Measurements from ENCODE around the gene RORB. TPM values are rescaled to one million over a fixed set of nuclear protein-coding genes. Genes with fewer than 3 reads are reported as not detected.
A peak's percentile ranks its signal among the peaks of the same experiment; 100 is the strongest.

The RORB gene
- total RNA-seq, 1 experiment from 2014 or later = 8.7 TPM

GRCh38 chr9:74576176-74576575 lies 79.0 kb downstream of the RORB start:
- H3K4me1 Mint-ChIP-seq = peaks cover 55% of the 10 kb centered on the region
- H3K36me3 Mint-ChIP-seq = no peaks in the 10 kb centered on the region
- H3K9me3 Mint-ChIP-seq = no peaks in the 10 kb centered on the region
- ATAC-seq (no peak), DNase-seq (ENCODE audit: low spot score) (no peak)
- no peaks in the 10 kb centered on the region for H3K27me3 Mint-ChIP-seq (ENCODE audit: low read depth)
- no peak overlapping the region for H3K27ac Mint-ChIP-seq
- ChIA-PET CTCF (no interaction called here), POLR2A (no interaction called here)
- H3K4me3 Mint-ChIP-seq = no peak overlapping the region
- TF ChIP-seq ZNF425 (CRISPR knock-in tag; conservative IDR thresholded peaks at IDR 0.05) = no peak
- no peak for TF ChIP-seq SMAD3 (CRISPR knock-in tag; IDR thresholded peaks at IDR 0.05; ENCODE audit: borderline replicate concordance)
- no peak for TF ChIP-seq SOX15 (CRISPR knock-in tag; IDR thresholded peaks at IDR 0.05)
- no peak for TF ChIP-seq E2F5 (CRISPR knock-in tag; IDR thresholded peaks at IDR 0.05)
- no peak for TF ChIP-seq ZNF232 (CRISPR knock-in tag; IDR thresholded peaks at IDR 0.05)
- no peak for TF ChIP-seq ARID4B (CRISPR knock-in tag; IDR thresholded peaks at IDR 0.05; ENCODE audit: borderline replicate concordance)
- TF ChIP-seq TCF7 (CRISPR knock-in tag; IDR thresholded peaks at IDR 0.05; ENCODE audit: low read depth) = no peak
- no peak for TF ChIP-seq NFE2L1 (CRISPR knock-in tag; IDR thresholded peaks at IDR 0.05)
- no peak for TF ChIP-seq FOXJ3 (CRISPR knock-in tag; IDR thresholded peaks at IDR 0.05; ENCODE audit: borderline replicate concordance)

- 0 out of 2 replicates have a peak overlapping the region, but pooled peaks have one; percentile 11 for H3K27ac Mint-ChIP-seq
- H3K36me3 Mint-ChIP-seq = no peaks in the 10 kb centered on the region
- CTCF ChIA-PET = no interaction called here
- POLR2A ChIA-PET = no interaction called here
- H3K4me3 Mint-ChIP-seq = no peak overlapping the region
- peak; percentile 49 for ATAC-seq
- no peak for DNase-seq (ENCODE audit: low spot score)
- peaks cover 37% of the 10 kb centered on the region for H3K4me1 Mint-ChIP-seq
- H3K27me3 Mint-ChIP-seq (ENCODE audit: low read depth) = no peaks in the 10 kb centered on the region
- H3K9me3 Mint-ChIP-seq = no peaks in the 10 kb centered on the region
- TF ChIP-seq SMAD3 (CRISPR knock-in tag; IDR thresholded peaks at IDR 0.05; ENCODE audit: borderline replicate concordance) (no peak), TEAD1 (CRISPR knock-in tag; IDR thresholded peaks at IDR 0.05) (no peak), CBFB (CRISPR knock-in tag; IDR thresholded peaks at IDR 0.05; ENCODE audit: low read depth) (no peak), ARID4B (CRISPR knock-in tag; IDR thresholded peaks at IDR 0.05; ENCODE audit: borderline replicate concordance) (no peak), ZNF671 (CRISPR knock-in tag; IDR thresholded peaks at IDR 0.05) (no peak), AFF4 (CRISPR knock-in tag; IDR thresholded peaks at IDR 0.05; ENCODE audit: borderline replicate concordance) (no peak), E2F5 (CRISPR knock-in tag; IDR thresholded peaks at IDR 0.05) (no peak)
Observed at GRCh38 chr9:74577956-74578355, 80.8 kb downstream of the RORB start.
